Forelimb muscle (tissue), 1 donor: ENCODE measurements around the gene PCSK6. TPM values are rescaled to one million over a fixed set of nuclear protein-coding genes. Genes with fewer than 3 reads are reported as not detected.
"Not testable (repeated sequence)": the region's sequence is repeated elsewhere in the genome, so short reads cannot be mapped to it uniquely, and the experiment has no call there.

ENCODE experiments used
- DNase-seq: peaks from one replicate; pipeline ENCODE4 v3.0.0-alpha.2; 2013; ENCODE audit warnings: low read depth
- polyA plus RNA-seq: library from polyadenylated mRNA; unstranded; fragments of 120-200 nt; gene quantifications from one replicate; pipeline ENCODE4 v1.2.1, GENCODE V29; 2013; ENCODE audit not compliant: insufficient read length

Gene PCSK6
- polyA plus RNA-seq, 1 donor, result 10.2 TPM

DNA sequence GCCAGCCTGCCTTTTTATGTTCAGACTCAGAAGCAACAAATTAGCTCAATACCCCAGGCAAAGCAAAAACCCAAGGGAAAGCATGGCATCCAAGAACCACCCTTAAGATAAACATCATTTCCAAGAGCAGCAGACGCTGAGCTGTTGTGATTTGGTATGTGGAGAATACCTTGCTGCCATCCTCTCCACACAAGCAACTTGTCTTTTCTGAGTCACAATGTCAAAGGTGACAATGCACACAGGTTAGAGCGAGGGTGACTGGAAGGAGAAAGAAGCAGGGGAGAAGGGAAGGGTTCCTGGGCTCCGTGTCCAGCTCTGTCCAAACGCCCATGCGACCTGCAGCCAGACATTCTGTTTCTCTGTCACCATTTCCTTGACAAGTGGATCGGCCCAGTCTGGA, 6.0 kb downstream of the PCSK6 start:
- DNase-seq, result no peak

DNA sequence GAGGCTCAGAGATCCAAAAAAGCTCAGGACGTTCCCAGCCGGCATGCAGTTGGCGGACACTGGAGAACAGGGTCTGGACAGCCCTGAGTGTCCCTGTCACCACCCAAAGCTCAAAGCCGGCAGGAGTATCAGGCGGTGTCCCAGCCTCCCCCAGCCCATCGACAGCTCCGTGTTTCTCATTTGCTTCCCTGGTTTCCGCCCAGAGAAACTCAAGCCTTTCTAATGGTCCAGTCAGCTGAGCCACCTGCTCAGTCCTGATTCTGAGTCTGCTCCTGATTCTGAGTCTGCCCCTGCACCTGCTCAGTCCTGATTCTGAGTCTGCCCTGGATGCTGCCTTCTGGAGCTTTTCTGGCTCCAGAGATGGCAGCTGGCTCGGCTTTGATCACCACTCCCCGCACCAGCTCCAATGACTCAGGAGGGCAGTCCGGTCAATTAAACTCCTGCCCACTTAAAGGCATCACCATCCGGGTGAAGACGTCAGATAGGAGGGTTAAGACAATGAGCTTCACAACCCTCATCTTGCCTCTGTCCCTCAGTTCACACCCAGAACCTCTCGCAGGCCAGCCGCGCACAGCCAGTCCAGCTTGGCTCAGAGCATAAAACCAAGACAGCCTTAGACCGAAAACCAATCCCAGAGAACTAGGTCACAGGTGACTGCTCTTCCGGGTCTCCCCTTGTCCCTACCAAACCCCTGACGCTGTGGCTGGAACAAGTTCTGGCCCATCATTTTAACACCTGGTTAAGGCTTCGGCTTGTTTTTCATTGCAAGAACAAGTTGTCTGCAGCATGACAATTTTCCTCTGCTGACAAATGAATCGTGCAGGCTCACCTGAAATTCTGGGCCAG, 6.8 kb downstream of the PCSK6 start:
- DNase-seq, result no peak

DNA sequence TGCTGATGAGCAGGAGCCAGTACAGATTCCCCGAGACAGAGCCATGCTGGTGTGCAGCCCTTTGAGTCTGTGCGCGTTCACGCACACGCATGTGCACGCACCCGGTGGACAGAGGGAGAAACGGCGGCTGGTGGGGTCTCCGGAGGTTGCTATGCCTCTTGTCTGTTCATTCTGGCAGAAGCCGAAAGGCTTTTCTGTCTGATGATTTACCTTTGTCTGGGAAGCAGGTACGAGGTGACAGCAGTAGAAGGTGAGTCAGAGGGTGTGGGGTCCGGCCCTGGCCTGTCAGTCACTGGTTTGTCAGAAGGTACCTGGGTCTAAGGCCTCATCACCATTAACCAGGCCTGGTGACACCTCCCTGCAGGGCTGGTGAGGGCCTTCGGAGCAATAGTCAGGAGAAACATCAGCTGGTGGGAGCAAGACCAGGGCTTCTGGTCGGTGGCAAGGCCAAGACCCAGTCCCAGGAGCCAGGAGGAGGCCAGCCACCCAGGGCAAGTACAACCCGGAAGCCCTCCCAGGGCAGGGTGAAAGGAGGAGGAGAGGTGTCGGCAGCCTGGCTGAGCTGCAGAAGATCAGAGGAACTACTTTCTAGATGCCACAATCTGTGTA, 7.5 kb downstream of the PCSK6 start:
- DNase-seq, result no peak

DNA sequence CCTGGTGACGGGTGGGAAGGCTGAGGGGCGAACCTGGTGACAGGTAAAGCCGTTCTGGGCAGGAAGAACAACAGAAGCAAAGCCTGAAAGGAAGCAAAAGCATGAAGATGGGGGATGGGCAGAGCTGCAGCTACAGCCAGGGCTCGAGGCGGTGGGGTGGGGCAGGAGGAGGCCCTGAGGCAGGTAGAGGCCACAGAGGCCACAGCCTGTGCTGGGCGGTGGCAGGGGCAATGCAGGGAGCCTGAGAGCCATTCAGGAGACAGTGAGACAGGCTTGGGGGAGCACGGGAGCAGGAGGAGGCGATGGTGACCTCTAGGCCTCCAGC, 8.2 kb downstream of the PCSK6 start:
- DNase-seq, result no peak

DNA sequence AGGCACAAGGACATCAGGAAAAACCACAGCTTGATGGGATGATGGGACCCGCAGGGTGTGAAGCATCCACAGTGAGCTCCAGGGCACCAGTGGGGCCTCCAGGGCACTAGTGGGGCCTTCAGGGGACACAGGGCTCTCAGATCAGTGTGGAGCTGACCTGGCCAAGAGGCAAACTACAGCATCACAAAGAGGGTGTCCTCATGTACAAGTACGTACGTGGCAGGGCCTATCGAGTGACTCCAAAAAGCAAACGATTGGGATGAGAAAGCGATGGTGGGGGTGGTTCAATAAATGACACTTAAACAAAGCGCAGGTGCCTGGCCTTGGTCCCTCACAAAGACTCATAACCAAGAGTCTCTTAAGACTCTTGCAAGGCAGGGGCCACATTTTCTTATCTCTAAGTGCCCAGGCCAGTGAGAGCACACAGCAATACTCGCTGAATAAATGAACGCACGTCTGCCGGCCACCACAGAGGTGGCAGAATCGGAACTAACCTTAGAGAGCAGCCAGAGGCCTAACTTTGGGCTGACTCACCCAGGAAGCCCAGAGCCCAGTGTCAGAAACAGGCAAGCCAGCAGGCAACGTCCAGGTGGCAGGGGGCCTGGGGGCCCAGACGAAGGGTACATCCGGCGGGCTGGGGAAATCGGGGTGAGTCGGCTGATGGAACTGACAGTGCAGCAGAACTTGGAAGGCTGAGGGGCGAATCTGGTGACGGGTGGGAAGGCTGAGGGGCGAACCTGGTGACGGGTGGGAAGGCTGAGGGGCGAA, 8.7 kb downstream of the PCSK6 start:
- DNase-seq, result no peak

DNA sequence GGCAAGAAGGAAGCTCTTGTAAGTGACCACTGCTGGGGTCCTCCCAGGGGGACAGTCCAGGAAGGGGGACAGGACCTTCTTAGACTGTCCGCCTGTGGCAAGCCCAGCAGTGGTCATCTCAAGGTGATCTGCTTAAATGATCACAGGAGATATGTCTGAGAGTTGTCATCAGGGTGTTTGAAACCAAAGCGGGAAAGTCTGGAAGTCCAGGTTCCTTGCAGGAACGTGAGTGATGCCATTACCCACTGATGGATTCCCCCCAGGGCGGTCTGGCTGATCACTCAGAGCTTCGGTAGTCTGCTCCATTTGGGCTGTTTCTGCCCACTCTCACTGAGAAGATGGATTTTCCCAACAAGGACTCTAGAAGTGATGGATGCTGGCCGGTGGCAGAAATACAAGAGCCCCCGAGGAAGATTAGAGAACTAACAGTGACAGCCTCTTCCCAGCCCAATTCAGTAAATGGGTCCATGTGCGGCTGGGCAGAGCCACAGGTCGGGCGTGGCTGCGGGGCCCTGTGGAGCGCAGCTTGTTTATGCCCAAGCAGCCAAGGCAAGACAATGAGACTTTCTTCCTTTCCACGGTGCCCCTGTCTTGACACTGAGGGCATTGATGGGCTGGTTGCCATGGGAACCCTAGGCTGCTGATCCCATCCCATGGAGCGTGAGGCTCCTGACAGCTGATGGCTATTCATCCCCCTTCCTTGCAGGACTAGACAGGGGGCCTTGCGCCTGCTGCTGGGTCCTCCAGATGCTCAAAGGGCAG, 9.5 kb downstream of the PCSK6 start:
- DNase-seq, result no peak

DNA sequence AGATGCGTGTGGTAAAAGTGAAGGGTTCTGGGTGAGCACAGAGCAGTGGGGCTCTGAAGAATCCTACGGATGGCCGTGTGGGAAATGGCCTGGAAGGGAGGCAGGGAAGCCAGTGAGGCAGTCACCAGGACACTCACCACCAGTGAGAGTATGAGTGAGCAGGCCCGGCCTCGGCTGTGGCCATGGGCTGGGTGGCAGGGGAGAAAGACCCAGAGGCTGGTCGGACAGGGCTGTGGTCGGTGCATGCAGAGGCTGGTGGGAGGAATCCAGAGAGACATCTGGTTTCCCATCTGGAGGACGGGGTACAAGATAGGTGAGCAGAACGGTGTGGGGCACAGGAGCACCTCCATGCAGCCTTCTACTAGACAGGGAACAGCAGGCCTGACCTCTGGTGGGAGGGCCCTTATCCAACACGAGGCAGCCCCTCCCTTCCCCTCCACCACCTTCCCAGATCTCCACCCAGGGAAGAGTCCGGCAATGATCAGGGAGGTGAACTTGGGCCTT, 10.1 kb downstream of the PCSK6 start:
- no peak for DNase-seq

DNA sequence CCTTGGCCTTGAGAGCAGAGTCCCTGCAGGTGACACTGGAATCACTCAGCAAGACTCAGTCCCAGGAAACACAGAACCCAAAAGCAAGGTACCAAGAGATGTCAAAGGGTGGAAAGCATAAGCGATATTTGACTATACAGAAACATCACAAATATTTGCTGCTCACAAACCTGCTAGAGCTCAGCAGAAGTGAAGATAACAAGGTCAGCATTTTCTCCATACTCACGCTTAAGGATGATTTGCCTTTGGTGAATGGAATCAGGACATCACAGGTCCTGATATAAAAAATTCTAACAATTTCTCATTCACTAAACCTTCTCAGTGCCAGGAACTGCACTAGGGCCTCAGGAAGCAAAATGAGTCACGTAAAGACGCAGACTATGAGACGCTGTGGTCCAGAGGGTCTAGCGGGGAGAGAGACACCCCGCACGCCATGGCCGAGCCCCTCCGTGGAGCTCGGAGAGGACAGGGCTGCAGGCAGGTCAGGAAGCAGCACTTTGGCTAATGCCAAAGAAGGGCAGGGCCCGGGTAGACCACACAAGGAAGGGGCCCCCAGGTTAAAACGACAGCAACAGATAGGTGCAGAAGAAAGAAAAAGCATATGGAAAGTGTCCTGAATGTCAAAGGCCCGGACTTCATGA, 10.7 kb downstream of the PCSK6 start:
- no peak for DNase-seq

DNA sequence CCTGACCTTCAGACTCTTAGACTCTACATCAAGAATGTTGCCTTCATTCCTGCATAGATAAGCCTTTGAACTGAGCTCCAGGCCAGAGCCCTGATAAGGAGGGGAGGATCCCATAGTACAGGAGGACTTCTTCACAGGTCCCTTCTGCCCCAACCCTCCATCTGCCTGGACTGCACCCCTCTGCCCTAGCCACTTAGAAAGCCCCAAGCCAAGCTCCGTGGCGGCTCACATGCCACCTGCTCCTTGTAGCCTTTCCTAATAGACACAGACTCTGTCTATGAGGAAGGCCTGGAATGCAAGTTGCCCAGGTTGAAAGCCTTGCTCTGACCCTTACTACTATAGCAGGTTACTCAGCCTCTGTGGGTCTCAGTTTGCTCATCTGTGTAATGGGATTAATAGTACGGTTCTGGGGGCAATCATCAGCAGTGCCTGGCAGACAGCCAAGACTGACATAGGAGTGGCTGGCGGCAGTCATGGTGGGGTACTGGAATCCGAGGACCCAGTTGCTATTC, 11.6 kb downstream of the PCSK6 start:
- no peak for DNase-seq

DNA sequence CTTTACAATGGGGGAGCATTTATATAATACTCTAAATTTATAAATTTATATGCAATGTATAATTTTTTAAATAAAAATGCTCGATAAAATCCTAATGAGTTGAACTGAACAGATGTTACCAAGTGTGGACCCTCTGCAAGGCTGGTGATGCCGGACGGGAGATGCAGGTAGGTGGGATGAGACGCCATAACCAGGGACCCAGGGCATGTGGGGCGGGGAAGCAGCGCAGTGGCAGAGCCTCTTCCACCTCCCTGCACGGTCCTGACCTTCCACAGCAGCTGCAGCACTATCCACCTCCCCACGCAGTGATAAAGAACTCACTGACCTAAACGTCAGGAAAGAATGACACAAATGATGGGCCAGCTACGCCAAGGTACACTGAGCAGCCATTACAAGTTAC, 12.8 kb downstream of the PCSK6 start:
- no peak for DNase-seq

DNA sequence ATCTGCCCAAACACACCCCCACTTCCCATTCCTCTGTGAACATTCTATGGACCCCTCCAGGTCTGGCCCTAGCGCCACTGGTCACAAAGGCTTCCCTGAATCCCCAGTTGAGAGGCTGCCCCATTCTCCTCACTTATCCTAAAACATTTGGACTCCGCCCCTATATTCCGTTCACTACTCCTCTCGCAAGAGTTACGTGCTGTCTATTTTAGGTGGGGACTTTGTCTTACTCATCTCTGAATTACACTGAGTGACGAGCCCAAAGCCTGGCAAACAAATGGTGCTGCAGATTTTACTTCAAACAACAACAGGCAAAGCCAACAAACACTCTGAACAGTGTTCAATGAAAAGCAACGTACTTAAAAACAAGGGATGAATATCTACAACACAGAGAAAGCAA, 14.5 kb downstream of the PCSK6 start:
- no peak for DNase-seq

DNA sequence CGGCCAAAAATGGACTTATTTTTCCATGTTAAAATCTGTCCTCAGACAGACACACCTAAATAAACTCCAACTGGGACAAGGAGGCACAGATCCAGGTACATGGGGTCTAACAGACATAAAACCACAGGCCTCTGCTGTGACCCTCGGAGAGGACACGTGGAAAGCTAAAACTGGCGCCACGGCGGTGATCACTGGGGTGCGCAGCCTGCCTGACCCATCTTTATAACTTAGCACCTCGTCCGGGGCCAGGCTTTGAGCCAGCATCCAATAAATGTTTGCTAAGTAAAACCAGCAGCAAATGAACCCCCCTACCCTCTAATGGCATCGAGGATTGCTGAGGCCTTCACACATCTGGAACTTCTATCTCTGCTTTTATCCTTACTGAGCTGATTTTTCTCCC, 15.3 kb downstream of the PCSK6 start:
- DNase-seq, result no peak

DNA sequence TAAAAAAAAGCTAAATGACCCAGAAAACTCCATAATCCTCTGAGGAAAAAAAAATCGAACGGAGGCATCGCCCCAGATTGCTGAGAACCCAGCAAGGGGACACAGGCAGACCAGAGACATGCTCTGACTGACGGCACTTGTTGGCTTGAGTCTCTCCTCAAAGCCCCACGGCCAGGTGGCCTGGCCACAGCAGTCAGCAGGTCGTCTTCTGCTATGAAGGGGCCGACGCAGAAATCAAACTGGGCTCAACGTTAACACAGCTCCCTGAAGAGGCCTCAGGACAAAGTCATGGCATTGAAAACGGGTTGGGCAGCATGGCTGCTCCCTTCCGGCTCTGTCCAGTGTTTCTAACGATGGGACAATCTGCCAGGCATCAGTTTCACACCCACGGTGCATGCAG, 17.5 kb downstream of the PCSK6 start:
- DNase-seq, result no peak

DNA sequence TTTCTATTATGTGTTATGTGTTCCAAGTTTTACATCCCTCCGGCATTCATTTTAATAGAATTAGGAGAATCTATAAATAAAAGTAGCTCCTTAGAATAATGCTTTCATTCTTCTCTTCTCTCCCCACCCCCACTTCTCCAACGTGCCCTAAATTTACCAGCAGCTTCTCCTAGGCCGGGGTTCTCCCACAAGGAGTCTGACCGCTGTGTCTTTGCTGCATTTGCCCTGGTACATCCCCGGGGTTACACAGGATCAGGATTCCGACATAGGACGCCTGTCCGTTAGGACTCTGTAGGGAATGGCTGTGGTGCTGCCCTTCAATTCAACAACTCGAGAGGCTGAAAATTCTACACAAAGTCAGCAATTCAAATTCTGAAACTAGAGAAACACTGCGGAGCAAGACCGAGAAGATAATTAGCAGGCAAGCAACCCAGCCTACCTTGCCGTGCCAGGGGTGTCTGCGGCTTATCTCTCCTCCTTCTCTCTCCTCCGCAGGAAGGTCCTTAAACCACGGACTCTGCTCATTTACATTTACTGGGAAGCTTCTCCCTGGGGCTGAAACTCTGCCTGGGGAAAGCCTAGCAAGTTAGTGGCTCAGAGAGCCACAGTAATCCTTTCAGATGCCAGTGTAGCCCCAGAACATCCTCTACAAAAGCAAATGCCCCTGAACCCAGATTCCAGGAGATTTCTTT, 18.8 kb downstream of the PCSK6 start:
- DNase-seq, result no peak

DNA sequence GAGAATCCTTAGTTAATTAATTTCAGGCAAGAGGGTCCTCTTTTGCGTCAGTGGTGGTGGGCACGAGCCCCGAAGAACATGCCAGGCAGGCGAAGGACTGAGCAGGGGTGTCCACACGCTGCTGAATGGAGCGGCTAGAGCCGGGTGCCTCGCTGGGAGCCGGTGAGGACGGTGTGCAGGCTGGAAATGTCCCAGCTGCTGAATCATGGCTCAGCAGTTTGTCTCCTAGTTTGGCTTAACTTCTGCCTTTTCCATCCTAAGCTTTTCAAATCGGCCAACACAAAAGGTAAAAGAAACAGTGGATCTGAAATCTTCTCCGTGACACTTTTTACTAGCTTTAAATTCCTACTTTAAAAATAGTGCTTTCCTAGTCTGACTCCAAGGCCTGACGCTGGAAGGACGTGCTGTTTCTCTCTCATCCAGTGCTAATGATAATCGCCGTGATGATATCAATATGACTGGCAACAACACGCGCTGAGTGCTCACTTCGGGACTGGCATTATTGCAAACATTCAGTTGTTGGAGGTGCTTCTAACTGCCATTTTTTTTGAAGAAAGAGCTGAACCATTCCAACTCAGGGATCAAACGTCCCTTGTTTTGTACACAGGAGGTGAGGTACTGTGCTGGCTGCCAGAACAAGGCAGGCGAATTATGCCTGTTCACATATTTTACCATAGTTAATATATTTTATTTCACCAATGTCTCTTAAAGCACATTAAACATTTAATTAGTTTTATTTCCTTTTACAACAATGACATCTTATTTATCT, 19.8 kb downstream of the PCSK6 start:
- no peak for DNase-seq

DNA sequence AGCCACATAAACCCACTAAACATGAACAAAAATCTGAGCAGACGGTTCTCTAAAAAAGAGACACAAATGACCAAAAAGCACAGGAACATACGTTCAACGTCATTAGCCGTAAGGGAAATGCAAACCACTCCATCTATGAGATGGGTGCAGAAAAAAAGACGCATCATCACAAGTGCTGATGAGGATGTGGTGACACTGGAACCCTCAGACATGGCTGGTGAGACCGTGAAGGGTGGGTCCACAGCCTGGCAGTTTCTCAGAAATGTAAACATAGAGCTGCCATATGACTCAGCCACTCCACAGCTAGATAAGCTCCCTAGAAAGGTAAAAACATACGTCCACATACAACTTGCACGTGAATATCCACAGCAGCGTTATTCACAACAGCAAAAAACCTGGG, 23.3 kb downstream of the PCSK6 start:
- no peak for DNase-seq

DNA sequence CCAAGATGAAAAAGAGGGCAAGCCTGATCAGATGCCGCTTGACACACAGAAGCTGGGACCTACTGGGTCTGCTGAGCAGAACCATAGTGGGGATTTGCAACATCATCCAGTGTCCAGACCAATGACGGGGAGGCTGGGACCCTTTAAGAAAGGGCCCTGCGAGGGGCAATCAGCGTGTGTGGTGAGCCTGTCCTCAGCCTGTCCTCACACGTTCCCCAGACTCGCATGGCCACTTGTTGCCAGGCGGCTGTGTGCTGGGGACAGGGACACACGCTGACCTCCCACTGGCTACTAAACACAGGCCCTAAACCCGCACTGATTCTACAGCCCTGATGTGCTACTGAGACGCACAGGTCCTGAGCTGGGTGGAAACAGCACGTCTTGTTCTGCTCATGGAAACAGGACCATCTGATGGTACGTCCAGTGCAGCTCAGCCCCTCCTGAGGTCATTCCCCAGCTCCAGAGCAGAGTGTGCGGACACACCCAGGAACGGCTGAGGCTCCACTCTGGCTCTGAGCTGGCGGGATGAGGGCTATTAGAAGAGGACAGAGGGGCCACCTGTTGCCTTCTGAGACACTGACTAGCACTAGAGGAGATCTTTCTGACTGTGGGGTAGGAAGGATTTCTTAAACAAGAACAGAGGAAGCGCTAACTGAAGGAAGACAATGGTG, 24.4 kb downstream of the PCSK6 start:
- DNase-seq, result no peak

DNA sequence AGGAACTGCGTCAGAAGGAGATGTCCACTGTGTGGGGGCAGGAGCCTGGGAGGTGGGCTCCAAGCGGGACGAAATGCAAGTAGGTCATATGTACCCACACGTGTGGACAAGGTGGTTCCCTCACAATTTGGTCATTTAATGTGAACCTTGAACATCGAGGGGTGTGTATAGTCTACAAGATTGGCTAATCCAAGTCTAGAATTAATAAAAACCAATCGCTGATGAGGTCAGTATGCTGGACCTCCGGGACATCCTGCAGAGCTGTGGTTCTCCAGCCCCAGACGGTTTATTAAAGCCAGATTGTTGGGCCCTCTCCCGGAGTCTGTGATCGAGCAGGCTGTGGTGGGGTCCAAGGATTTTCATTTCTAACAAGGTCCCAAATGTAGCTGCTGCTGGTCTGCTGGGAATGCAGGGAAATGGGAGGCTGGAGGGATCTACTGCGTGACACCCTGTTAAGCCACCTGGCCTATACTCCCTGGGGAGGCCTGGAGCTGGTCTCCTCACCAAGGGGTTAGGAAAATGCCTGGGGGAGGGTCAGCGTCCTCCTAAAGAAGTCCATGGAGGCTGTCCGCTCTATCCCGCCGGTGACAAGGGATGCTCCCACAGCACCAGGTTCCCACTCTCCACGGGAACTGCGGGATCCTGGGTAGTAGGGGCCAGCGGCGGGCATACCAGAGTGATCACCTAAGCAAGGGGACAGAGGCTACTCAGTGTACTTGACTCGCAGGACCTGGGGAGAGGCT, 25.1 kb downstream of the PCSK6 start:
- no peak for DNase-seq

DNA sequence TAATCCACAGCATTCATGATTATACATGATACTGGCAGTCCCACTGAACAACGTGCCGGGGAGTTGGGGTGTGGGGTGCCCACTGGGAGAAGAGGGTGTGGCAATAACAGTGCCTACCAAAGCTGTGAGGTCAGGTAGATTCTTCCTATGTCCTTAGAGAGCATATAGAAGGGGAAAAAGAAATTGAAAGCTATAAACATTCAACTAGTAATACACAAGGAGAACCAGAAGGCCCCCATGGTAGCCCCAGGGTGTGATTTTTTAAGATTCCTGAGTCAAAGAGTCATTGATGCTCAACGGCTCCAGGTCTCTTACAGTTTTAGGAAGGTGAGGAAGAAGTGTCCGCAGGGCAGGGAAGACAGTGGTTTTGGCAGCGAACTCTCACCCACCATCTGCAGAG, 25.8 kb downstream of the PCSK6 start:
- not testable (repeated sequence) for DNase-seq
